HTERT RPE-1 (cell line): Measurements from ENCODE around the gene MRPS10.
"Not testable (repeated sequence)": the region's sequence is repeated elsewhere in the genome, so short reads cannot be mapped to it uniquely, and the experiment has no call there.

Experiments
- in situ Hi-C: fragments of 300-500 bp; cut with MboI; formaldehyde crosslinking; loops from 4 replicates; pipeline ENCODE4 v1.14.3; 2020; ENCODE audit warnings: low sequenced_read_pairs

The MRPS10 gene

DNA sequence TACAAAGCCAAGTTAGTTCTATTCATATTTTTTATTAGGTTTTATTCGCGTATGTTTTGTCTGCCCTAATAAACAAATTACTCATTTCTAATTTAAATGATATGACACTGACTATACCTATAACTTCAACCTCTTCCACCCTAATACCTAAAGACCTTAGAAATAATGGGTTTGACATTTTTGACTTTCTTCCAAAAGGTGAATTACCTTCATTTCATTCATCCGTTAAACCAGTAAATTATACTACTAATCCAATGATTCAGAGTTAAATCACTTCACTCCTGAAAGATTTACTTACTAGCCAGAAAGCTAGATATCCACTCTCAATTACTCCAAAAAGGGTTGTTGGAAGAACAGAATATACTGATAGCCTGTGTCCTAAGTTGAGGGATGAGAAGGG lies 5.2 kb downstream of the MRPS10 start:
- in situ Hi-C loops, result no loop called here

GRCh38 chr6:42211726-42212125 lies 5.9 kb downstream of the MRPS10 start:
- in situ Hi-C loops, result no loop called here

- in situ Hi-C loops, result no loop called here
Measured at GRCh38 chr6:42210551-42210950, 7.1 kb downstream of the MRPS10 start.

GRCh38 chr6:42207559-42207958 lies 10.1 kb downstream of the MRPS10 start:
- in situ Hi-C loops, result not testable (repeated sequence)

GRCh38 chr6:42204768-42205282 lies 12.8 kb downstream of the MRPS10 start:
- in situ Hi-C loops, result no loop called here

DNA sequence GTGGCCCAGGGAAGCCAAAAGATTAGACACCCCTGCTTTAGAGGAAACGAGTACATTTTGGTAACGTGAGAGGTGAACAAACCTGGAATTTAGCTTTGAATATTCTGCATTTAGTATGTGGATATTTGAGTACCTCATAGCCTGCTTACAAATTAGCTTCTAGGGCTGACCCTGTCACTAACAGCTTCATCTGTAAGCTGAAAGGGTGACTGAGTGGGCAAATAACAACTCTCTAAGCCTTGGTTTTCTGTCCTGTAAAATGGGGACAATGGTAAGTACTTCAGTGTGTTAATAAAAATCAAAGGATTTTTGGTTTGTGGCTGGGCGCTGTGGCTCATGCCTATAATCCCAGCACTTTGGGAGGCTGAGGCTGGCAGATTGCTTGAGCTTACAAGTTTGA lies 14.5 kb downstream of the MRPS10 start:
- in situ Hi-C loops, result no loop called here

DNA sequence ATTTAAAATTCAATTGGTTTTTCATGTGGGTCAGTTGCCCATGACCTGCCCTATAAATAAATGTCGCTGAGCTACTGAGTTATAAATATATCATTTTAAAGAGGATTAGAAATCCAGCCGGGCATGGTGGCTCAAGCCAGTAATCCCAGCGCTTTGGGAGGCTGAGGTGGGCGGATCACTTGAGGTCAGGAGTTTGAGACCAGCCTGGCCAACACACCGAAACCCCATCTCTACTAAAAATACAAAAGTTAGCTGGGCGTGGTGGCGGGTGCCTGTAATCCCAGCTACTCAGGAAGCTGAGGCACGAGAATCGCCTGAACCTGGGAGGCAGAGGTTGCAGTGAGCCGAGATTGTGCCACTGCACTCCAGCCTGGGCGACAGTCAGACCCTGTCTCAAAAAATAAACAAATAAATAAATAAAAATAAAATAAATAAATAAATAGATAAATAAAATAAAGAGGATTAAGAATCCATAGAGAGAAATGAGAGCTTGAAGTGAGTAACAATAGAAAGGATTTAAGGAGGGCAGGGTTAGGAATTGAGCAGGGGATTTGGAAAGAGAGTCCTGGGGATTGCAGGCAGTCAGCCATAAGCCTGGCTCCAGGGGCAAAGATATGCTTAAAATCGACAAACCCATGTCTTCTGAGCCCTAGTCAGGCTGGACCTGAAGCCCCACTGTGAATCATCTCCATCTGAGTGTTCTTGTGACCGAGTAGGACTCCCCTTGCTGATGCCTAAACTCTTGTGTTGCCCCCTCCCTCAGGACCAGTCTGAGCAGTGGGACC lies 15.3 kb downstream of the MRPS10 start:
- in situ Hi-C loops, result not testable (repeated sequence)

GRCh38 chr6:42201382-42201781 lies 16.3 kb downstream of the MRPS10 start:
- in situ Hi-C loops, result no loop called here

- in situ Hi-C loops, result no loop called here
Measured at GRCh38 chr6:42200035-42200434, 17.6 kb downstream of the MRPS10 start.

DNA sequence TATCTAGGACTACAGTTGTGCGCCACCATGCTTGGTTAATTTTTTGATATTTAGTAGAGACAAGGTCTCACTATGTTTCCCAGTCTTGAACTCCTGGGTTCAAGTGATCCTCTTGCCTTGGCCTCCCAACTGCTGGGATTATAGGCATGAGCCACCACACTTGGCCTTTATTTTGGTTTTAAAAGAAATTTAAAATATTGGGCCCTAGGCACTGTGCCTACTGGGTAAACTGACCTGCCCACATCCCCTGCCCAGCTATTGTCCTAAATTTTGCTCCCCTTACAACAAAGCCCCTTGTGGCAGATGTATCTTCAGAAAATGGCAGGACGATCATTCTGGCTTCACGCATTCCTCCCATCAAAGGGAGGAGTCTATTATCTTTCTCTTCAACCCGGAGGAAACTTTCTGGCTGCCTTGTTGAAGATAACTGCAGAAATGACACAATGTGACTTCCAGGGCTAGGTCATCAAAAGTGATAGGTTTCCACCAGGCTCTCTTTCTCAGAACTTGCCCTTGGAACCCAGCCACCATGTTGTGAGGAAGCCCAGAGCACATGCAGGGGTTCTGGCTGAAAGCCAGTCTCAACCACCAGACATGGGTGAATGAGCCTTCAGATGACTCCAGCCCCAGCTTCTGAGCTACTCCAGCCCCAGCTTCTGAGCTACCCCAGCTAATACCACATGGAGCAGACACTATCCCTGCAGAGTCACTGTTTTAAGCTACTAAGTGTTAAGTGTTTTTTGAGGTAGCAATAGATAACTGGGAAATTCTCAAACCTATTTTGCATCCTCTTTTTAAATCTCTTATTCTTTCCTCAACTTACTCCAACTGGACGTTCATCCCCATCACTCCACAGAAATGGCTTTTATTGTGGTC lies 18.3 kb downstream of the MRPS10 start:
- in situ Hi-C loops, result no loop called here

DNA sequence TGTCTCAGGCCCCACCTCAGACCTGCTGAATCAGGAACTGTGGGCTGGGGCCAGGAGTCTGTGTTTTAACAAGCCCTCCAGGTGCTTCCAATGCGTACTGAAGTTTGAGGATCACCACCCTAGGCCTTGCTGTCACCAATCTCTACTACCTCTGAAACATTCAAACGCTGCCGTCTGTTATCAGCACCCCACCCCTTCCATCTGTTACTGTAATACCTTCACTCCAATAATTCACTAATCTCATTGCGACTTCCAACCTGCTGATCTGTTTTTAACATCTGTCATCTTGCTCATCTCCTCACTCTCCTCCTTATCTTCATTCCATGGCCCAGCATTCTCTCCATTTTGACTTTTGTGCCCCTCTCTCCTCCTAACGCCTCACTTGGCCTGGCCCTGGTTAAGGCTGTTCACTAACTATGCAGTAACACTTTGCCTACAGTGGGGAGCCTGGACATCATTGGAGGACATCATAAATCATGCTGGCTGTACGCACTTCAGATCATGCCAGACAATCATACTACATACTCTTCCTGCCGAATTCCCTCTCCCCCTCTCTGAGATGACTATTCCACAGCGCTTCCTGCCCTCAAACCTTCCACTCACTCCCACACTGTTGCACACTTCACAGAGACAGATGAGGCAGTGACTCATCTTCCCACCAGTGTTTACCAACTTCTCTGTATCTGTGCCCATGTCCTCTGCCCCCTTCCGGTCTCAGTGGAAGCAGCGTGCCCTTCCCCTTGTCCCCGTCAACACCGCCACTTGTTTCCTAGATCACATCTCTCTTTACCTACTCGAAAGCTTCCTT lies 19.9 kb downstream of the MRPS10 start:
- in situ Hi-C loops, result no loop called here

- in situ Hi-C loops, result no loop called here
Measured at GRCh38 chr6:42195415-42195814, 22.2 kb downstream of the MRPS10 start.

DNA sequence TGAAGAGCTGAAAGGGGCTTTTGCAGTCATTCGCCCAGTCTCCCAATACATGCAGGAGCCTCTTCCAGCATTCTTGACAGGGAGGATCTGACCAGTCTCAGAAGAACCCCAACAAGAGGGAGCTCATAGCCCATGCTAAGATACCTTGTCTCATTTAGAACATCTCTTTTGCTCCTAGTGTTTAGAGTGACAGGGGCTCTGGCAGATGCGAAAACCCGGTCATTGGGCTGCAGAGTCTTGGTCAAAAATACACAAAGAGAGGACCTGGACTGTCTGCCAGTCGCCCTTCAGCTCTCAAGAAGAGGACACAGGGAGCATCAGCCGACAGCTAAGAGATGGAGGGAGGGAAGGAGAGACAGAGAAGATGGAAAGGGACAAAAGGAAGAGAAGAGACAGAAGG lies 23.6 kb downstream of the MRPS10 start:
- in situ Hi-C loops, result no loop called here

DNA sequence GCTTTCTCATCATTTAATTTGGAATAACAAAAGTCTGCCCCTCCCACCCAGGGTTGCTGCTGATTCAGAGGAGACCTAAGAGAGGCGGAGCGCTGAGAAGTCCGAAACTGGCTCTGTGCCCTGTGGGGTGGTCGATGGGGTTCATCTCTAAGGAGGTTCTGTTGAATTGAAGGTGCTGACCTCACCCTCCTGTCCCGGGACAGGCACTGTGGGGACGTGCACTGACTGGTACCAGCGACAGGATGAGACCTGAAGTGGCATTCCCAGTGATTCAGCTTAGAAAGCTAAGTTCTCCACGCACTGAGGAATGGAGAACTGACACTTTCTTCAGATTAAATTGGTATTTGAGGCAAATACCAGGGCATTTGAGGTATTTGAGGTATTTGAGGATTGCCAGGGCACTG lies 24.2 kb downstream of the MRPS10 start:
- in situ Hi-C loops, result no loop called here

DNA sequence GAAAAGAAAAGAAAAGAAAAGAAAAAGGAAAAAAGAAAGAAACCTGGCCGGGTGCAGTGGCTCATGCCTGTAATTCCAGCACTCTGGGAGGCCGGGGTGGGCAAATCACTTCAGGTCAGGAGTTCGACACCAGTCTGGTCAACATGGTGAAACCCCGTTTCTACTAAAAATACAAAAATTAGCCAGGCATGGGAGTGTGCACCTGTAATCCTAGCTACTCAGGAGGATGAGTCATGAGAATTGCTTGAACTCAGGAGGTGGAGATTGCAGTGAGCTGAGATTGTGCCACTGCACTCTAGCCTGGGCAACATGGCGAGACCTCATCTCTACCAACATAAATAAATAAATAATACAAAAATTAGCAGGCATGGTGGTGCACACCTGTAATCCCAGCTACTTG lies 25.3 kb downstream of the MRPS10 start:
- in situ Hi-C loops, result not testable (repeated sequence)

DNA sequence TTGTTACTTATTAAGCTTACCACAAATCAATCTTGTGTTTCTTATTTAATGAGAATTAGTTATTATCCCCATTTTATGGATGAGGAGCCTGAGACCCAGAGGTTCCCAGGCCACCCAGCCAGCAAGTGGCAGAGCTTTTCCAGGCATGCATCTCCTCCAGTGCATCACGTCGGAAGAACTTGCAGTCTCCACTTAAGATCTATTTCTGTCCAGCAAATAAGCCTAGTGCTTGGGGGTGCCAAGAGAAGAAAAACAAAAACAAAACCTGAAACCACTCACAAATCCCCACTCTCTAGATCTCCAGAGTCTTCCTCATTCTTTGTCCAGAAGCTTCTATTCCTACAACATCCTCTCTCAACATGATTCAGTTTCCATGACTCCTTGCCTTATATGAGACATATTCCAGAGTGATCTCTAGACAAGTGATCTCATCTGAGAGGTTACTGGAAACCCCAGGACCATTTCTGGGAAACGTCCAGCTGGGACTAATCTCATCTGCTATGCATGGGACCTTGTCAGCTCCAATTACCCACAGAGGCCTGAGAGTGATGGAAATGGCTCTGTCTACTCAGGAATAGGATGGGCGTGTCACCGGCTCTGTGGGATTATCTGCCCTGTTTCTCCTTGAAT lies 27.0 kb downstream of the MRPS10 start:
- in situ Hi-C loops, result no loop called here

GRCh38 chr6:42188406-42188805 lies 29.3 kb downstream of the MRPS10 start:
- in situ Hi-C loops, result no loop called here

DNA sequence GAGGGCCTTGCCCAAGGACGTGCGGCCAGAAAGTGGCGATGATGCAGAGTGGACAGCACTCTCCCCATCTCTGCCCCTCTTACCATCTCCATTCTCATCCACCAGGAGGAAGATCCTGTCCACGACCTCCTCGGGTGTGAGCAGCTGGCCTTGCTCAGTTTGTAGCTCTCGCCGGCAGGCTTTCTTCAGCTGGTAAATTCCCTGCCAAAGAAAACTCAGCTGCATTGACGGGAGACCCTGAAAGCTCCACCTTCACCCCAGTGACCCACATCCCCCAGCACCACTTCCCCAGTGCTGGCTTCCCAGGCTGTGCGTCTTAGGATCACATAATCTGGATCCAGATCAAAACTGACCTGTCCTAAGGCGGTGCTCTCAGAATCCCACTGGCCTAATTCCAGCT lies 32.1 kb downstream of the MRPS10 start:
- in situ Hi-C loops, result no loop called here

GRCh38 chr6:42184475-42184874 lies 33.2 kb downstream of the MRPS10 start:
- in situ Hi-C loops, result no loop called here

- in situ Hi-C loops, result no loop called here
Measured at GRCh38 chr6:42182101-42182500, 35.6 kb downstream of the MRPS10 start.

- in situ Hi-C loops, result no loop called here
Measured at GRCh38 chr6:42179945-42180313, 37.7 kb downstream of the MRPS10 start.
